OCI-LY7 (cell line): ENCODE measurements around the gene CORIN.

Experiments used
- CTCF ChIP-seq: fragments of 200-600 bp; sonication (generic); conservative IDR thresholded peaks from 2 replicates; pipeline ENCODE4 v1.5.1; 2014; ENCODE audit warnings: mild to moderate bottlenecking, antibody characterized with exemption, low read length, moderate library complexity, mixed read lengths
- EZH2phosphoT487 ChIP-seq: fragments of 200-600 bp; sonication (generic); IDR thresholded peaks from 2 replicates; pipeline ENCODE4 v1.6.1; 2018; ENCODE audit warnings: low read depth, borderline replicate concordance, mild to moderate bottlenecking, mixed run types, antibody characterized with exemption, low read length, moderate library complexity, mixed read lengths

- TF ChIP-seq CTCF, result no peak
- TF ChIP-seq EZH2phosphoT487, result no peak
Observed at GRCh38 chr4:47858006-47858405, 20.1 kb upstream of the CORIN start.
